Measurements from ENCODE around the gene RNGTT. TPM values are rescaled to one million over a fixed set of nuclear protein-coding genes. Genes with fewer than 3 reads are reported as not detected.

The RNGTT gene
- polyA plus RNA-seq, 5 donors: 13.3 to 18.0 (median 17.6) TPM

DNA sequence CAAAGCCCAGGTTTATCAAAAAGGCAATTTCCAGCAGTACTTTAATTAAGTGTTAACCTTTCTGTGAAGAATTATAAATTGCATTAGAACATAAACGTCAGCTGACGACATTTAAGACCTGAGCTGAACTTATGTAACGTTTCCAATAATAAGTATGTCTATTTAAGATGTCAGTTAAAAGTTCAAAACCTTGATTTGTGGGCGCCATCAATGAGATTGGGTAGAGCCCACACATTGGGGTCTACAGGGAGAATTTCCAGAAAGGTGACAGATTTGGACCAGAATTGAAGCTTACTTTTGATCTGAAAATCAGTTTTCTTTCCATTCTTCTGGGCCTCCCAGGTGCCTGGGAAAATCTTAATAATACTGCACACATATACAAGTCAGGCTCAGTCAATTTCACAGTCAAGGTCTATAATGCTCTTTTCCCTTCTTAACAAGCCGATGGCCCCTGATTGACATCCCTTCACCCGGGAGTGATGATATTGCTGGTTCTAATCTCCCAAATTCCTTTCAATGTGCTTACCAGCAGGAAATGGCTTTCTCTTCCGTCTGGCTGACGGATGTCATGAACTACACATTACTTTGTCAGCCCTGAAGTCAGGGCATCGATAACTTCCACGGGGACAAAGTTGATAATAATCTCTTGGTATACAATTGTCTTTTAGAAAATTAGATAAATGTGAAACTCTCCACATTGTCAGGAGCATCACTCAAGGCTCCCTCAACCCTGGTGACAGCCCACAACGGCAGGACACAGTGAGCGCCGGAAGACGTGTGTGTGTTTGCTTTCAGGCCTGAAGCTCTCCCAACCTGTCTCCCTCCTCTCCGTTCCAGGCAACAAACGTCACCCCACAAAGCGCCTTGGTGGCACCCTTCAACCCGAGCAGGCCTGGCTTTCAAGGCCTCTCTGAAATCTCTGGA lies 400.8 kb downstream of the RNGTT start:
- DNase-seq: no peak

DNA sequence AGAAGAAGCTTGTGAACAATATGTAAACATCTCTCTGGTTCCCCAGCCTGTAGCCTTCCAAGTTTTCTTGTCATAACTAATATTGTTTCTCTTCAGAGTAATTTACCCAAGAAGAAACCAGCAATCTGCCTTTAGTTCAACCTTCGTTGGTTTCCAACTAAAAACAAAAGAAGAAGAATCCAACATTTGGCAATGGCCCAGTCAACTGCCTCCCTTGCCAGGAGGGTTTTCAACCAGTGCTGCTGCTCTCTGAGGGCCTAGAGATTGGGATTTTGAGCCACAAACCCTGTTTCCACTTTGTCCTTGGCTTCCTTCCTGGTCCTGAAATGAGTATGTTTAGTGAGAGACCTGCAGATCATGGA lies 401.5 kb downstream of the RNGTT start:
- no peak for DNase-seq

DNA sequence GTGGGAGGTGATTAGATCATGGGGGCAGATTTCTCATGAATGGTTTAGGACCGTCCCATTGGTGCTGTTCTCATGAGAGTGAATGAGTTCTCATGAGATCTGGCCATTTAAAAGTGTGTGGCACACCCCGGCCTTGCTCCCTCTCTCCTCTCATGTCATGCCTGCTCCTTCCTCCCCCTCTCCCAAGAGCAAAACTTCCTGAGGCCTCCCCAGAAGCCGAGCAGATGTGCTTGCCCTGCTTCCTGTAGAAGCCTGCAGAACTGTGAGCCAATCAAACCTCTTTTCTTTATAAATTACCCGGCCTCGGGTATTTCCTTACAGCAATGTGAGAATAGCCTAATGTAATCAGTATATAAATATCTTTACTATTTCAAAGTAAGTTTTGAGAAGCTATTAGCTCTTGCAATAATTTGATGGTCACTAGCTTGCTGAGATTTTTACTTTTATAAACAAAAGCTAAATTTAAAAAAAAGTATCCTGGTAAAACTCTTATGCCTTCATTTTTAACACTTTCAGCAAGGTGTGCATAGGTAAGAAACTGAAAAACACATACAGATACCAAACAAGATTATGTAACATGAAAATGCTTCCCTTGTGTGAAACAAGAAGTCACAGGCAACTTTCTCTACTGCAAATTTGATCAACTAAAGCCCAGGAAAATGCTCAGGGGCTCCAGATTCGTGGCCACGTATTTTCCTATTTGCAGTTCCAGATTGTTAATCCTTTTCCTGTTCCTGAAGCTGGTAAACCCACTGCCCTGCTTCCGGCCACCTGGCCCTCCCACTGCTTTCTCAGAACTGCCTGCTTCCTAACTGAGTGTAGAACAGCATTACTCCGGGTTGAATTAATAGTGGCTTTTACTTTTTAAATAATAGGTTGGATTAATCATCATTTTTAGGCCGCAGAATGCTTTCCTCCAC lies 402.1 kb downstream of the RNGTT start:
- DNase-seq: no peak

Other genes with a start within 250 kb of the RNGTT start
- 100 to 1,000 TPM; 147 to 169 (median 156) TPM for gene PNRC1, start 117.1 kb upstream of the RNGTT start, polyA plus RNA-seq (ENCODE audit: insufficient read depth in 1 of 5, insufficient read length in 5 of 5, low replicate concordance in 1 of 5)
- 10 to 100 TPM in 2 of 5 donors, 1 to 10 TPM in 3; 7.8 to 13.0 (median 9.4) TPM for gene SRSF12, start 154.5 kb upstream of the RNGTT start, polyA plus RNA-seq (ENCODE audit: insufficient read depth in 1 of 5, insufficient read length in 5 of 5, low replicate concordance in 1 of 5)
- 10 to 100 TPM; 21.3 to 34.3 (median 23.8) TPM for gene PM20D2, start 182.4 kb upstream of the RNGTT start, polyA plus RNA-seq (ENCODE audit: insufficient read depth in 1 of 5, insufficient read length in 5 of 5, low replicate concordance in 1 of 5)